Measurements from ENCODE around the gene KSR2. TPM values are rescaled to one million over a fixed set of nuclear protein-coding genes. Genes with fewer than 3 reads are reported as not detected.

The KSR2 gene
- total and polyA plus RNA-seq, 2 donors = 0.02 to 0.09 TPM

DNA sequence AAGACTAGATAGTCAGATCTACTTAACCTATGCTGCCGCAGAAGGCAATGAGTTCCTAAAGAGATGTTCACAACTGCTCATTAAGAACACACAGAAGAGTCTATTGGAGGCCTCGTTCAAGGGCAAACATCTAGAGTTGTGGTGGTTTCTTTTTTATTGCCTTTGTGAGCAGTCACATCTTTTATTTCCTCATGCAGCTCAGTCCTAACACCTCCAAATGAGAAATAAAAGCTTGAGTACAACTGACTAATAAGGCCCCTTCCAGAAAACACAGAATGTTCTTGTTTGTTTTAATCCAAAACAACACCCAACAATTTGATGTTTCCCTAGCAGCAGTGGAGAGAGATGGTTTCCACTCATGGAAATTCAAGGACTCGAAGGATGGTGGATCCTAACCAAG lies 483.9 kb downstream of the KSR2 start:
- Histone ChIP-seq H3K27ac (ENCODE audit: low read depth in 1 of 2, low read length in 1 of 2) (no peak overlapping the region), H3K4me3 (ENCODE audit: low read length in 2 of 2) (no peak overlapping the region), H3K9me3 (ENCODE audit: control insufficient read depth in 2 of 2, insufficient read depth in 1 of 2, low read length in 1 of 2) (no peaks in the 10 kb centered on the region), H3K4me1 (ENCODE audit: control insufficient read depth in 2 of 2, insufficient read depth in 2 of 2, low read length in 2 of 2) (no peaks in the 10 kb centered on the region), H3K27me3 (ENCODE audit: control insufficient read depth in 2 of 2, insufficient read depth in 1 of 2, low read length in 1 of 2) (no peaks in the 10 kb centered on the region), H3K36me3 (ENCODE audit: control insufficient read depth in 2 of 2, insufficient read depth in 2 of 2, low read length in 1 of 2) (no peaks in the 10 kb centered on the region)
- no peak for DNase-seq (ENCODE audit: low read depth in 6 of 9, low spot score in 9 of 9)
- WGBS = 92% methylated on average over 3 of the region's 3 CpGs

DNA sequence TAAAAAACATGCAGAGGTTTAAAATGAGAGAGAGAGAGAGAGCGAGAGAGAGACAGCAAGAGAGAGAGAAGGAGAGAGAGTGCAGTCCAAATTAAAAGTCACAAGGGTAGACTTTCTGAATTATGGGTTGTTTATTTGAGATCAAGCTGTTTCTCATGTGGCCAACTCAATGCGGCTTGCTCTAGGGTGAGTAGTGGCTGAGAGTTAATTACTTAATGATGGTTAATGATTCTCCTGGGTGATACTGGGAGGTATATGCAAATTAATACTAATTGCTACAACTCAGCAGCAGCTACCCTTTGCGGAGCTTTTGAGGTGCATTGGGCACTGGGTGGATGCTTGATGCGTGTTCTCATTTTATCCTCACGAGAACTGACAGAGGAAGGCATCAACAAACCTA lies 485.3 kb downstream of the KSR2 start:
- 86% methylated on average over 5 of the region's 5 CpGs for WGBS
- H3K27me3 ChIP-seq (ENCODE audit: control insufficient read depth in 2 of 2, insufficient read depth in 1 of 2, low read length in 1 of 2) = no peaks in the 10 kb centered on the region
- H3K9me3 ChIP-seq (ENCODE audit: control insufficient read depth in 2 of 2, insufficient read depth in 1 of 2, low read length in 1 of 2) = no peaks in the 10 kb centered on the region
- H3K4me1 ChIP-seq (ENCODE audit: control insufficient read depth in 2 of 2, insufficient read depth in 2 of 2, low read length in 2 of 2) = no peaks in the 10 kb centered on the region
- no peaks in the 10 kb centered on the region for H3K36me3 ChIP-seq (ENCODE audit: control insufficient read depth in 2 of 2, insufficient read depth in 2 of 2, low read length in 1 of 2)
- no peak for DNase-seq (ENCODE audit: low read depth in 6 of 9, low spot score in 9 of 9)
- no peak overlapping the region for H3K27ac ChIP-seq (ENCODE audit: low read depth in 1 of 2, low read length in 1 of 2)
- no peak overlapping the region for H3K4me3 ChIP-seq (ENCODE audit: low read length in 2 of 2)

- H3K4me3 ChIP-seq (ENCODE audit: low read length in 2 of 2) = no peak overlapping the region
- H3K27ac ChIP-seq (ENCODE audit: low read depth in 1 of 2, low read length in 1 of 2) = no peak overlapping the region
- H3K36me3 ChIP-seq (ENCODE audit: control insufficient read depth in 2 of 2, insufficient read depth in 2 of 2, low read length in 1 of 2) = no peaks in the 10 kb centered on the region
- no peaks in the 10 kb centered on the region for H3K9me3 ChIP-seq (ENCODE audit: control insufficient read depth in 2 of 2, insufficient read depth in 1 of 2, low read length in 1 of 2)
- WGBS = 89% methylated on average over 1 of the region's 1 CpG
- no peaks in the 10 kb centered on the region for H3K27me3 ChIP-seq (ENCODE audit: control insufficient read depth in 2 of 2, insufficient read depth in 1 of 2, low read length in 1 of 2)
- DNase-seq (ENCODE audit: low read depth in 6 of 9, low spot score in 9 of 9) = no peak
- H3K4me1 ChIP-seq (ENCODE audit: control insufficient read depth in 2 of 2, insufficient read depth in 2 of 2, low read length in 2 of 2) = no peaks in the 10 kb centered on the region
Measured at GRCh38 chr12:117481470-117481869, 487.3 kb downstream of the KSR2 start.

- DNase-seq (ENCODE audit: low read depth in 6 of 9, low spot score in 9 of 9) = no peak
- Histone ChIP-seq H3K4me1 (ENCODE audit: control insufficient read depth in 2 of 2, insufficient read depth in 2 of 2, low read length in 2 of 2) (no peaks in the 10 kb centered on the region), H3K27me3 (ENCODE audit: control insufficient read depth in 2 of 2, insufficient read depth in 1 of 2, low read length in 1 of 2) (no peaks in the 10 kb centered on the region), H3K27ac (ENCODE audit: low read depth in 1 of 2, low read length in 1 of 2) (no peak overlapping the region), H3K4me3 (ENCODE audit: low read length in 2 of 2) (no peak overlapping the region), H3K36me3 (ENCODE audit: control insufficient read depth in 2 of 2, insufficient read depth in 2 of 2, low read length in 1 of 2) (no peaks in the 10 kb centered on the region), H3K9me3 (ENCODE audit: control insufficient read depth in 2 of 2, insufficient read depth in 1 of 2, low read length in 1 of 2) (no peaks in the 10 kb centered on the region)
- WGBS = 93% methylated on average over 7 of the region's 7 CpGs
Measured at GRCh38 chr12:117476341-117476740, 492.4 kb downstream of the KSR2 start.

- H3K9me3 ChIP-seq (ENCODE audit: control insufficient read depth in 2 of 2, insufficient read depth in 1 of 2, low read length in 1 of 2) = peaks cover 0 to 3% of the 10 kb centered on the region in 2 donors
- no peaks in the 10 kb centered on the region for H3K4me1 ChIP-seq (ENCODE audit: control insufficient read depth in 2 of 2, insufficient read depth in 2 of 2, low read length in 2 of 2)
- no peak for DNase-seq (ENCODE audit: low read depth in 6 of 9, low spot score in 9 of 9)
- H3K4me3 ChIP-seq (ENCODE audit: low read length in 2 of 2) = no peak overlapping the region
- no peaks in the 10 kb centered on the region for H3K27me3 ChIP-seq (ENCODE audit: control insufficient read depth in 2 of 2, insufficient read depth in 1 of 2, low read length in 1 of 2)
- no peak overlapping the region for H3K27ac ChIP-seq (ENCODE audit: low read depth in 1 of 2, low read length in 1 of 2)
- 3% methylated on average over 3 of the region's 3 CpGs for WGBS
- H3K36me3 ChIP-seq (ENCODE audit: control insufficient read depth in 2 of 2, insufficient read depth in 2 of 2, low read length in 1 of 2) = no peaks in the 10 kb centered on the region
Measured at GRCh38 chr12:117473856-117474255, 494.9 kb downstream of the KSR2 start.

GRCh38 chr12:117472983-117473382 lies 495.8 kb downstream of the KSR2 start:
- peaks cover 0 to 3% of the 10 kb centered on the region in 2 donors for H3K9me3 ChIP-seq (ENCODE audit: control insufficient read depth in 2 of 2, insufficient read depth in 1 of 2, low read length in 1 of 2)
- no peaks in the 10 kb centered on the region for H3K4me1 ChIP-seq (ENCODE audit: control insufficient read depth in 2 of 2, insufficient read depth in 2 of 2, low read length in 2 of 2)
- no peaks in the 10 kb centered on the region for H3K36me3 ChIP-seq (ENCODE audit: control insufficient read depth in 2 of 2, insufficient read depth in 2 of 2, low read length in 1 of 2)
- H3K27me3 ChIP-seq (ENCODE audit: control insufficient read depth in 2 of 2, insufficient read depth in 1 of 2, low read length in 1 of 2) = no peaks in the 10 kb centered on the region
- no peak for DNase-seq (ENCODE audit: low read depth in 6 of 9, low spot score in 9 of 9)
- no peak overlapping the region for H3K27ac ChIP-seq (ENCODE audit: low read depth in 1 of 2, low read length in 1 of 2)
- WGBS = 31% methylated on average over 5 of the region's 5 CpGs
- H3K4me3 ChIP-seq (ENCODE audit: low read length in 2 of 2) = no peak overlapping the region

- Histone ChIP-seq H3K27ac (ENCODE audit: low read depth in 1 of 2, low read length in 1 of 2) (no peak overlapping the region), H3K9me3 (ENCODE audit: control insufficient read depth in 2 of 2, insufficient read depth in 1 of 2, low read length in 1 of 2) (peaks cover 0 to 3% of the 10 kb centered on the region in 2 donors), H3K4me3 (ENCODE audit: low read length in 2 of 2) (no peak overlapping the region), H3K4me1 (ENCODE audit: control insufficient read depth in 2 of 2, insufficient read depth in 2 of 2, low read length in 2 of 2) (no peaks in the 10 kb centered on the region), H3K27me3 (ENCODE audit: control insufficient read depth in 2 of 2, insufficient read depth in 1 of 2, low read length in 1 of 2) (no peaks in the 10 kb centered on the region), H3K36me3 (ENCODE audit: control insufficient read depth in 2 of 2, insufficient read depth in 2 of 2, low read length in 1 of 2) (no peaks in the 10 kb centered on the region)
- 62% methylated on average over 2 of the region's 2 CpGs for WGBS
- no peak for DNase-seq (ENCODE audit: low read depth in 6 of 9, low spot score in 9 of 9)
Measured at GRCh38 chr12:117470804-117471203, 498.0 kb downstream of the KSR2 start.

GRCh38 chr12:117469883-117470483 lies 498.8 kb downstream of the KSR2 start:
- 72% methylated on average over 4 of the region's 4 CpGs for WGBS
- H3K4me1 ChIP-seq (ENCODE audit: control insufficient read depth in 2 of 2, insufficient read depth in 2 of 2, low read length in 2 of 2) = no peaks in the 10 kb centered on the region
- H3K27ac ChIP-seq (ENCODE audit: low read depth in 1 of 2, low read length in 1 of 2) = no peak overlapping the region
- DNase-seq (ENCODE audit: low read depth in 6 of 9, low spot score in 9 of 9) = no peak
- peaks cover 0 to 3% of the 10 kb centered on the region in 2 donors for H3K9me3 ChIP-seq (ENCODE audit: control insufficient read depth in 2 of 2, insufficient read depth in 1 of 2, low read length in 1 of 2)
- H3K4me3 ChIP-seq (ENCODE audit: low read length in 2 of 2) = no peak overlapping the region
- no peaks in the 10 kb centered on the region for H3K36me3 ChIP-seq (ENCODE audit: control insufficient read depth in 2 of 2, insufficient read depth in 2 of 2, low read length in 1 of 2)
- no peaks in the 10 kb centered on the region for H3K27me3 ChIP-seq (ENCODE audit: control insufficient read depth in 2 of 2, insufficient read depth in 1 of 2, low read length in 1 of 2)

DNA sequence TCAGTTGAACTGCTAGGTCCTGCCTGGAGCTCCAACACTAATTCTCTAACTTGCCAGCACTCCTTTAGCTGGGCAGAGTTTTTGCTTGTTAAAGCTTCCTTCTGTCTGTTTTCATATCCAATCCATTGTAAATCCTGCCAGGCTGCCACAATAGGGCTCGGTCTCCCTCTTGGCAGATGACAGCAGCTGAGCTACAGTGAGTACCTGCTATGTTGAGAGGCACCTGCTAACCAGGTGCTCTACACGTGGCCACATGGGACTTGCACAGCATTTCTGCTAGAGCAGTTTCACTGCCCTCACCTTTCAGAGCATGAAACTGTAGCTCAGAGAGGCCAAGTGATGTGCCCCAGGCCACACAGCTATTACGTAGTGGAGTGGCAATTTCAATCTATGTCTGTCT lies 500.8 kb downstream of the KSR2 start:
- no peak overlapping the region for H3K4me3 ChIP-seq (ENCODE audit: low read length in 2 of 2)
- no peaks in the 10 kb centered on the region for H3K36me3 ChIP-seq (ENCODE audit: control insufficient read depth in 2 of 2, insufficient read depth in 2 of 2, low read length in 1 of 2)
- H3K4me1 ChIP-seq (ENCODE audit: control insufficient read depth in 2 of 2, insufficient read depth in 2 of 2, low read length in 2 of 2) = no peaks in the 10 kb centered on the region
- H3K27ac ChIP-seq (ENCODE audit: low read depth in 1 of 2, low read length in 1 of 2) = no peak overlapping the region
- 77% methylated on average over 3 of the region's 3 CpGs for WGBS
- no peaks in the 10 kb centered on the region for H3K27me3 ChIP-seq (ENCODE audit: control insufficient read depth in 2 of 2, insufficient read depth in 1 of 2, low read length in 1 of 2)
- peaks cover 0 to 3% of the 10 kb centered on the region in 2 donors for H3K9me3 ChIP-seq (ENCODE audit: control insufficient read depth in 2 of 2, insufficient read depth in 1 of 2, low read length in 1 of 2)
- no peak for DNase-seq (ENCODE audit: low read depth in 6 of 9, low spot score in 9 of 9)

GRCh38 chr12:117467588-117467987 lies 501.2 kb downstream of the KSR2 start:
- H3K4me1 ChIP-seq (ENCODE audit: control insufficient read depth in 2 of 2, insufficient read depth in 2 of 2, low read length in 2 of 2) = no peaks in the 10 kb centered on the region
- no peak overlapping the region for H3K27ac ChIP-seq (ENCODE audit: low read depth in 1 of 2, low read length in 1 of 2)
- no peak overlapping the region for H3K4me3 ChIP-seq (ENCODE audit: low read length in 2 of 2)
- no peaks in the 10 kb centered on the region for H3K27me3 ChIP-seq (ENCODE audit: control insufficient read depth in 2 of 2, insufficient read depth in 1 of 2, low read length in 1 of 2)
- H3K36me3 ChIP-seq (ENCODE audit: control insufficient read depth in 2 of 2, insufficient read depth in 2 of 2, low read length in 1 of 2) = no peaks in the 10 kb centered on the region
- peaks cover 0 to 3% of the 10 kb centered on the region in 2 donors for H3K9me3 ChIP-seq (ENCODE audit: control insufficient read depth in 2 of 2, insufficient read depth in 1 of 2, low read length in 1 of 2)
- no peak for DNase-seq (ENCODE audit: low read depth in 6 of 9, low spot score in 9 of 9)
